K562 (cell line): ENCODE measurements around the gene ITGAE.
"Not testable (repeated sequence)": the region's sequence is repeated elsewhere in the genome, so short reads cannot be mapped to it uniquely, and the experiment has no call there.

Experiments used
- BRCA1 ChIP-seq, 2 experiments: fragments of 450-650 bp in 1 of 2; sonication (generic) in 1 of 2; formaldehyde crosslinking in 1 of 2; IDR thresholded peaks; 2 replicates each; pipeline versions ENCODE4 v1.5.0 to v1.6.1; 2017 to 2020; ENCODE audit warnings: mild to moderate bottlenecking in 1 of 2, missing genetic modification reagents in 1 of 2
- CHD1 ChIP-seq: fragments of 200-600 bp; sonication (generic); IDR thresholded peaks from one replicate; pipeline ENCODE4 v1.6.1; 2012; ENCODE audit warnings: mild to moderate bottlenecking, moderate library complexity, low read length, inconsistent platforms
- CTCF ChIP-seq, 3 experiments: IDR thresholded peaks in 2 of 3; conservative IDR thresholded peaks in 1 of 3; 2 replicates each; pipeline ENCODE4 v1.5.1; 2011 to 2012; ENCODE audit warnings: low read length in 3 of 3, mild to moderate bottlenecking in 3 of 3, control low read depth in 2 of 3, improper control_type of control experiment in 1 of 3, inconsistent platforms in 1 of 3, low read depth in 1 of 3, mixed read lengths in 1 of 3, moderate library complexity in 1 of 3; ENCODE audit not compliant: insufficient read depth in 2 of 3
- ETS1 ChIP-seq: conservative IDR thresholded peaks from 2 replicates; pipeline ENCODE4 v1.6.1; 2011; ENCODE audit warnings: low read depth, mild to moderate bottlenecking, low read length; ENCODE audit not compliant: control insufficient read depth
- JUNB ChIP-seq: fragments of 450-650 bp; formaldehyde crosslinking; conservative IDR thresholded peaks from 2 replicates; pipeline ENCODE4 v1.4.0; 2020; ENCODE audit warnings: mild to moderate bottlenecking
- KAT8 ChIP-seq: fragments of 450-650 bp; IDR thresholded peaks from 2 replicates; pipeline ENCODE4 v1.6.1; 2016; ENCODE audit warnings: low read depth, mild to moderate bottlenecking
- MYC ChIP-seq, 2 experiments: fragments of 250-450 bp in 1 of 2; sonication (Bioruptor Pico) in 1 of 2; IDR thresholded peaks; 2 replicates each; pipeline versions ENCODE4 v1.5.1 to v1.6.1; 2012 to 2021; ENCODE audit warnings: low read depth in 2 of 2, borderline replicate concordance in 1 of 2, improper control_type of control experiment in 1 of 2, low read length in 1 of 2, mild to moderate bottlenecking in 1 of 2, moderate library complexity in 1 of 2
- NEUROD1 ChIP-seq: fragments of 150-350 bp; IDR thresholded peaks from 2 replicates; pipeline ENCODE4 v1.6.1; 2014; ENCODE audit warnings: borderline replicate concordance, low read length, low read depth; ENCODE audit not compliant: partially characterized antibody
- POLR2A ChIP-seq: fragments of 450-650 bp; conservative IDR thresholded peaks from 2 replicates; pipeline ENCODE4 v1.6.1; 2016
- POLR2AphosphoS5 ChIP-seq: IDR thresholded peaks from 2 replicates; pipeline ENCODE4 v1.6.1; 2011; ENCODE audit warnings: mild to moderate bottlenecking, low read depth, low read length, moderate library complexity; ENCODE audit not compliant: control insufficient read depth, insufficient read depth
- SP1 ChIP-seq: sonication (generic); formaldehyde crosslinking; IDR thresholded peaks from 2 replicates; pipeline ENCODE4 v1.8.1; 2022; ENCODE audit warnings: mild to moderate bottlenecking, missing genetic modification reagents
- TCF7 ChIP-seq: sonication (generic); IDR thresholded peaks from 2 replicates; pipeline ENCODE4 v1.6.1; 2016; ENCODE audit warnings: antibody characterized with exemption, borderline replicate concordance
- ZNF280B ChIP-seq: fragments of 250-450 bp; sonication (Bioruptor Pico); IDR thresholded peaks from 2 replicates; pipeline ENCODE4 v1.5.1; 2021; ENCODE audit warnings: mild to moderate bottlenecking
- ZZZ3 ChIP-seq: fragments of 450-650 bp; IDR thresholded peaks from 2 replicates; pipeline ENCODE4 v1.6.1; 2016; ENCODE audit warnings: antibody characterized with exemption, mild to moderate bottlenecking, moderate library complexity

GRCh38 chr17:3794152-3794551 lies 6.8 kb downstream of the ITGAE start:
- not testable (repeated sequence) for TF ChIP-seq MYC (IDR thresholded peaks at IDR 0.05; ENCODE audit: low read depth, low read length); MYC (CRISPR knock-in tag; IDR thresholded peaks at IDR 0.05; ENCODE audit: borderline replicate concordance, low read depth); KAT8; TCF7; CTCF (IDR thresholded peaks at IDR 0.05 in 2 of 3, conservative IDR thresholded peaks at IDR 0.05 in 1 of 3; ENCODE audit: insufficient read depth in 2 of 3, low read depth in 1 of 3, low read length in 3 of 3); ZNF280B; SP1; POLR2AphosphoS5; POLR2A; ZZZ3; NEUROD1; JUNB (CRISPR knock-in tag); CHD1; ETS1; BRCA1 (IDR thresholded peaks at IDR 0.05); BRCA1 (CRISPR knock-in tag; IDR thresholded peaks at IDR 0.05)
